ENCODE results near the gene HOTAIR. TPM values are rescaled to one million over a fixed set of nuclear protein-coding genes. Genes with fewer than 3 reads are reported as not detected.

Gene HOTAIR
- total RNA-seq, 4 donors from 2014 or later = 4.9 to 14.9 (median 9.7) TPM

DNA sequence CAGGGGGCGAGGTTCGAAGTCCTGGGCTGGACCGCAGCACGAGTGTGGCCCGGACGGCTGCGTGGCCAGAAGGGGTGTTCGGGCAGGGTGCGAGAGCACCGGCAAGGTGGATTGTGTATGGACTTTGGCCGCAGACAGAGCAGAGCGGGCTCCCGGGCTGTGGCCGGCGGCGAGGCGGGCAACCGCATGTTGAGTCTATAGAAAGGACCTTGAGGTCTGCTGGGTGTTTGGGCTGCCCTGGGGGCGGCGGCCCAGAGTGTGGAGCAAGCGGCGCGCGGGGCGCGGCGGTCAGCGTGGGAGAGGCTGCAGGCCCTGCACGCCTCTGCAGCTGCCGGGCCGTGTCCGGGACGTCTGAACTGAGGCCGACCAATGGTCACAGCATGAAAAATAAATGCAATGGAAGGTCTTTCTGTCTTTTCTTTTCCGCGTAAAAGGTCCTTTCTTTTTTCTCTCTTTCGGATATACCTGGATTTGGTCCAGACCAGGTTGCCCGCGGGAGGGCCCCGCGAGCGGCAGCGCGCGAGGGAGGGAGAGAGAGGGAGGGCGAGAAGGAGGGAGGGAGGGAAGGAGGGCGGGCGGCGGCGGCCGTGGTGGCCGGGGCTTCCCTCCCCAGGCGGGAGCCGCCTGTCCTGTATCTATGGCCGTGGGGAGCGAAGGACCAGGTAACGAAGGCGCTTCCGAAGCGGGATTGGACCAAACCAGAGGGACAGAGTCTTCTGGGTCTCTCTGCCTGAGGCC lies 19.7 kb upstream of the HOTAIR start:
- no peak for TF ChIP-seq POLR2A (IDR thresholded peaks at IDR 0.05)
- TF ChIP-seq, protein P1, sequence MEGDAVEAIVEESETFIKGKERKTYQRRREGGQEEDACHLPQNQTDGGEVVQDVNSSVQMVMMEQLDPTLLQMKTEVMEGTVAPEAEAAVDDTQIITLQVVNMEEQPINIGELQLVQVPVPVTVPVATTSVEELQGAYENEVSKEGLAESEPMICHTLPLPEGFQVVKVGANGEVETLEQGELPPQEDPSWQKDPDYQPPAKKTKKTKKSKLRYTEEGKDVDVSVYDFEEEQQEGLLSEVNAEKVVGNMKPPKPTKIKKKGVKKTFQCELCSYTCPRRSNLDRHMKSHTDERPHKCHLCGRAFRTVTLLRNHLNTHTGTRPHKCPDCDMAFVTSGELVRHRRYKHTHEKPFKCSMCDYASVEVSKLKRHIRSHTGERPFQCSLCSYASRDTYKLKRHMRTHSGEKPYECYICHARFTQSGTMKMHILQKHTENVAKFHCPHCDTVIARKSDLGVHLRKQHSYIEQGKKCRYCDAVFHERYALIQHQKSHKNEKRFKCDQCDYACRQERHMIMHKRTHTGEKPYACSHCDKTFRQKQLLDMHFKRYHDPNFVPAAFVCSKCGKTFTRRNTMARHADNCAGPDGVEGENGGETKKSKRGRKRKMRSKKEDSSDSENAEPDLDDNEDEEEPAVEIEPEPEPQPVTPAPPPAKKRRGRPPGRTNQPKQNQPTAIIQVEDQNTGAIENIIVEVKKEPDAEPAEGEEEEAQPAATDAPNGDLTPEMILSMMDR (IDR thresholded peaks at IDR 0.05) = no peak
- intact Hi-C loops (cut with DNase I; ENCODE audit: low total_unique reads) = no loop called here
- no peak for DNase-seq (ENCODE audit: low spot score in 2 of 2)
- 5% methylated on average over 53 to 60 of the region's 60 CpGs for WGBS, 2 donors
- H3K4me3 ChIP-seq (ENCODE audit: low read depth, poor library complexity, severe bottlenecking) = no peak overlapping the region

DNA sequence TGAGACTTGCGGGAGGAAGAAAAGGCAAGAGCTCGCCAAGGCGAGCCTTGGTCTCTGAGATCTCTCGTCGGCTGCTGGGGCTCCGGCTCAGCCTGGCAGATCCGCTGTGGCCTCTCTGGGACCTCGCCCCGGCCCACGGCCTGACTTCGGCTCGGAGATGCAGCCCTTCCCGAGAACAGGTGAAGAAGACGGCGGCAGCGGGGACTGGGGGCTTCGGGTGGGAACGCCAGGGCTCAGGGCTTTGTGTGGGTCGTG lies 19.2 kb upstream of the HOTAIR start:
- no peak overlapping the region for H3K4me3 ChIP-seq (ENCODE audit: low read depth, poor library complexity, severe bottlenecking)
- intact Hi-C loops (cut with DNase I; ENCODE audit: low total_unique reads) = no loop called here
- 5 to 11% methylated on average over 12 to 19 of the region's 19 CpGs for WGBS, 2 donors
- TF ChIP-seq POLR2A (IDR thresholded peaks at IDR 0.05) = no peak
- TF ChIP-seq, protein P1 (IDR thresholded peaks at IDR 0.05) = no peak
- no peak for DNase-seq (ENCODE audit: low spot score in 2 of 2)

DNA sequence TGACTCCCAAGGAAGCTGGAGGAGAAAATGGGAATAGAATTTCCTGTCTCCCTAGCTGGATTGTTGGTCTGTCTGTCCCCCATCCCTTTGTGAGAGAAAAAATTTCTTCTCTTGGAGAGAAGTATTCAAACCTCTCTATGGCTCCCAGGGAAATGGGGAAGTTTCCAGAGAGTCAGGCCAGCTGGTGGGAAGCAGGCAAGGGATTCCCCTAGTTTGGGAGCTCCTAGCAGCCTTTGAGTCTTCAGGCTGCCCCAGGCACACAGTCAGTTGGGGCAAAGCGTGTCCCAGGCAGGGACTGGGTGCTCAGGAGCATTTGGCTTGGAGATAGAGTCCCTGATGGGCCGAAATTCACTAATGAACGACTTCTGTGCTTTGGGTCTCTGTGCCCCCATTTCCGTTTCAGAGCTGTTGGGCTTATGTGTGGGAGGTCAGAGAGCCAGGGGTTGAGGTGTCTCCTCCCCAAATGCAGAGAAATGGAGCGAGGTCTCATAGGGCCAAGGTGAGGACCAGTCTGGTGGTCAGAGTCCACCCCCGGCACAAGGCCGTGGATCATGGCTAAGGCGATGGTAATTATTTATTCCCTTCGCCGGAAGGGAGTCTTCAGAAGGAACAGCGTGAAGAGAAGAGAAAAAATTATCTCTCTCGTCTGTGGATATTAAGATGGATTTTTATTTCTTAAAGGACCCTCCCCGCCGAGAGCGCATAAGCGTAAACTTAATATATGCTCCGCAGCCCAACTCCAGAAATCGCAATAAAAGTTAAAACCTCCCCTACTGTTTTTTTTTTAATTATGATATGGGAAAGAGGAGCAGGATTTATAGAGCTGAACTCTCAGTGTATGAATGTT lies 18.6 kb upstream of the HOTAIR start:
- DNase-seq (ENCODE audit: low spot score in 2 of 2) = no peak
- no peak overlapping the region for H3K4me3 ChIP-seq (ENCODE audit: low read depth, poor library complexity, severe bottlenecking)
- WGBS, 2 donors = 26 to 35% methylated on average over 18 of the region's 18 CpGs
- TF ChIP-seq, protein P1 (IDR thresholded peaks at IDR 0.05) = no peak
- TF ChIP-seq POLR2A (IDR thresholded peaks at IDR 0.05) = no peak
- intact Hi-C loops (cut with DNase I; ENCODE audit: low total_unique reads) = no loop called here

DNA sequence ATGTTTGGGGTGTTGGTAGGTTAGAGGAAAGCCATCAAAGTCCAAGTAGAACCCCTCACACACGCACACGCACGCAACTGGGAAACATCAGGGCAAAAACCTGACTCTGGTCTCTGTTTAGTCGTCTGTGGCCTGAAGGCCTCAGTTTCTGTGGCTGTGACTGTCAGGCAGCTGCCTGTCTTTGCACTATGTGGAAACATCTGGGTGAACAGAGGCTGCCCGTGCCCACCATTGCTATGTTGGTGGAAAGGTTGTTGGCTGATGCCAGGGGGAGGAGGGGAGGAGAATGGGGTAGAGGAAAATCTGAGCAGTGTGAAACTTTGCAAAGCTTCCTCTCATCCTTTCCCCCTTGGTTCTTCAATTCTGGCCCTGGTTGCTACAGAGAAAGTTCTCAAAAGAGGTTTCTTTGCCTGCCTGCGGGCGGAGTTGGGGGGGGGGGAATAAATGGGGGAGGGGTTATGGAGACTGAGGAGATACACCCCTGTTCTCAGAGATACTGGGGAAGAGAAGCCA lies 17.7 kb upstream of the HOTAIR start:
- no peak for TF ChIP-seq POLR2A (IDR thresholded peaks at IDR 0.05)
- WGBS, 2 donors = 44 to 47% methylated on average over 7 of the region's 7 CpGs
- H3K4me3 ChIP-seq (ENCODE audit: low read depth, poor library complexity, severe bottlenecking) = no peak overlapping the region
- intact Hi-C loops (cut with DNase I; ENCODE audit: low total_unique reads) = no loop called here
- no peak for DNase-seq (ENCODE audit: low spot score in 2 of 2)

DNA sequence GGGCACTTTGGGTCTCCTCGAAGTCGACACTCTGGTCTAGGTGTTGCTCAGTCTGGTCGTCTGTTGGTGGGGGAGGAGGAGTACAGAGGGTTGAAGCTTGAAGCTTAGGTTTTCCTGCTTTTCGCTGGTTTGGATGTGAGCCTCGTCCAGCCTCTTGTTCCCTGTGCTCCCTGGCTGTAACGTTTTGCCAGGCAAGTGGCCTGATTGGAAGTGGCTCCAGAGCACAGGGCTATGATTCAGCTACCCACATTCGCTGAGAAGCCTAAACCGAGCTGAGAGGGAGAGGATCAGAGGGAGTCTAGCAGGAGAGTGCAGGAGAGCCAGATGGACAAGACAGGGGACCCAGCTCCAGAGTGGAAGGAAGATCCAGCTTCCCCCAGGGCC lies 16.3 kb upstream of the HOTAIR start:
- WGBS, 2 donors = 12 to 25% methylated on average over 8 of the region's 8 CpGs
- DNase-seq (ENCODE audit: low spot score in 2 of 2) = peak; percentile 79 to 92
- H3K4me3 ChIP-seq (ENCODE audit: low read depth, poor library complexity, severe bottlenecking) = no peak overlapping the region

More for the DNA sequence above, 16.3 kb upstream of the HOTAIR start:
- TF ChIP-seq, protein P1 (IDR thresholded peaks at IDR 0.05) = no peak
- no peak for TF ChIP-seq POLR2A (IDR thresholded peaks at IDR 0.05)
- intact Hi-C loops (cut with DNase I; ENCODE audit: low total_unique reads) = no loop called here
